Karpas-422 (cell line): Measurements from ENCODE around the gene TYW1. TPM values are rescaled to one million over a fixed set of nuclear protein-coding genes. Genes with fewer than 3 reads are reported as not detected.
"Not testable (repeated sequence)": the region's sequence is repeated elsewhere in the genome, so short reads cannot be mapped to it uniquely, and the experiment has no call there.

Experiments used
- DNase-seq: peaks from one replicate; pipeline ENCODE4 v3.0.0-alpha.2; 2015
- H2AFZ ChIP-seq: fragments of 200-600 bp; sonication (generic); 2 replicates; pipeline ENCODE4 v1.6.1; 2014; ENCODE audit warnings: antibody characterized with exemption, low read length, mixed read lengths
- H3K27ac ChIP-seq: fragments of 200-600 bp; sonication (generic); 2 replicates; pipeline ENCODE4 v1.5.1; 2014; ENCODE audit warnings: mild to moderate bottlenecking, low read length, moderate library complexity
- H3K27me3 ChIP-seq: fragments of 200-600 bp; sonication (generic); 2 replicates; pipeline ENCODE4 v1.6.1; 2014; ENCODE audit warnings: low read length, mixed read lengths
- H3K36me3 ChIP-seq: fragments of 200-600 bp; sonication (generic); 2 replicates; pipeline ENCODE4 v1.6.1; 2014; ENCODE audit warnings: low read length, mixed read lengths; ENCODE audit not compliant: insufficient read depth
- H3K4me1 ChIP-seq: fragments of 200-600 bp; sonication (generic); 2 replicates; pipeline ENCODE4 v1.6.1; 2014; ENCODE audit warnings: mild to moderate bottlenecking, low read length, mixed read lengths
- H3K4me2 ChIP-seq: fragments of 200-600 bp; sonication (generic); 2 replicates; pipeline ENCODE4 v1.6.1; 2014; ENCODE audit warnings: low read length, low read depth, mild to moderate bottlenecking; ENCODE audit not compliant: poor library complexity, severe bottlenecking
- H3K4me3 ChIP-seq: fragments of 200-600 bp; sonication (generic); 2 replicates; pipeline ENCODE4 v1.5.1; 2014; ENCODE audit warnings: mild to moderate bottlenecking, antibody characterized with exemption, low read length, mixed read lengths
- H3K79me2 ChIP-seq: fragments of 200-600 bp; sonication (generic); 2 replicates; pipeline ENCODE4 v1.6.1; 2014; ENCODE audit warnings: mild to moderate bottlenecking, low read length, mixed read lengths
- H3K9ac ChIP-seq: fragments of 200-600 bp; sonication (generic); 2 replicates; pipeline ENCODE4 v1.6.0; 2014; ENCODE audit warnings: low read length
- H3K9me2 ChIP-seq: fragments of 200-600 bp; sonication (generic), shearing (Covaris generic); replicated peaks from 2 replicates; pipeline ENCODE4 v1.6.0; 2014; ENCODE audit warnings: mild to moderate bottlenecking, low read length, moderate library complexity; ENCODE audit not compliant: insufficient read depth
- H3K9me3 ChIP-seq: fragments of 300-700, 200-600 bp; sonication (generic); 2 replicates; pipeline ENCODE4 v1.6.1; 2014; ENCODE audit warnings: low read length, mixed read lengths
- H4K20me1 ChIP-seq: fragments of 200-600 bp; sonication (generic); 2 replicates; pipeline ENCODE4 v1.6.1; 2014; ENCODE audit warnings: mild to moderate bottlenecking, antibody characterized with exemption, low read length, low read depth; ENCODE audit not compliant: insufficient read depth
- total RNA-seq: library from RNA; depleted of rRNA; stranded (reverse); fragments of >200 nt; shearing (Covaris generic); gene quantifications from 2 replicates; pipeline ENCODE4 v1.2.3, GENCODE V29; 2014; ENCODE audit warnings: low replicate concordance

The TYW1 gene
- total RNA-seq, 1 experiment from 2014 or later, result 21.5 TPM

DNA sequence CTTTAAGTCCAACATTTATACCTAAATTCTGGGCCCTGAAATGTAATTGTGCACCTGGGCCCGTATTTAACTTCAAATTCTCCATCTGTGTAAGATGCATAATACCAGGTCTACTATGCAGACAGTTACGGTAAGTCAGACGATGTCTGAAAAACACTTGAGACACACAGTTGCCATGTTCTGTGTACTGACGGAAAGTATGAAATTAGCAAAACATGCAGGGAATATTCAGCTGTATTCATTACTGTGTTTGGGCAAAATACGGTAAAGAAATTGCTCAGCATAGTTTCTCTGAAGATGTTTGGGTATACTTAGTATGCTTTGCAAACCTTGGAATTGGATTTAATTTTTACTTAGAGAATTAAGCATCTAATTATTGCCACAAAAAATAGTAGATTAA, 18.3 kb upstream of the TYW1 start:
- not testable (repeated sequence) for H3K9me3 ChIP-seq, H3K9ac ChIP-seq, H3K4me3 ChIP-seq, H3K36me3 ChIP-seq, H3K79me2 ChIP-seq, H4K20me1 ChIP-seq, H2AFZ ChIP-seq, H3K27me3 ChIP-seq, DNase-seq, H3K27ac ChIP-seq, H3K9me2 ChIP-seq, H3K4me1 ChIP-seq, H3K4me2 ChIP-seq

DNA sequence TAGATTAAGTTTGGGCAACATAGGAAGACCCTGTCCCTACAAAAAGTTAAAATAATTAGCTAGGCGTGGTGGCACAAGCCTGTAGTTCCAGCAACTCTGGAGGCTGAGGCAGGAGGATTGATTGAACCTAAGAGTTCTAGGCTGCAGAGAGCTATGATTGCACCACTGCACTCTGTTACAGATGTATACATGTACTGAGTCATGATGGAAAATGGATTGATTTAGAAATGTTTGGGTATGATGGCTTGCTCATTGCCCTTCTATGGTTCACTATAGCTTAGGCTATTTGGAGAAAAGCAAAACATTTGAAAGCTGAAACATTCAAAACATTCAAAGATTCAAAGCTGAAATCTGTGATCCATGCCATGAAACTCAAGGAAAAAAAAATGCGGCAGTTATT, 17.6 kb upstream of the TYW1 start:
- not testable (repeated sequence) for H2AFZ ChIP-seq, H4K20me1 ChIP-seq, H3K36me3 ChIP-seq, H3K9me2 ChIP-seq, H3K4me1 ChIP-seq, H3K9ac ChIP-seq, H3K79me2 ChIP-seq, H3K27ac ChIP-seq, H3K4me3 ChIP-seq, H3K4me2 ChIP-seq, H3K27me3 ChIP-seq, H3K9me3 ChIP-seq, DNase-seq

GRCh38 chr7:66980336-66980735, 16.3 kb upstream of the TYW1 start:
- H3K27me3 ChIP-seq, H3K36me3 ChIP-seq, H4K20me1 ChIP-seq, H3K79me2 ChIP-seq, H3K9me3 ChIP-seq, H3K4me3 ChIP-seq, H3K9me2 ChIP-seq, H3K4me2 ChIP-seq, H2AFZ ChIP-seq, H3K4me1 ChIP-seq, H3K9ac ChIP-seq: not testable (repeated sequence)
- H3K27ac ChIP-seq, result peak overlapping the region; percentile 49; the same call in 1 of the 2 replicates
- peak; percentile 62 for DNase-seq

- not testable (repeated sequence) for H2AFZ ChIP-seq, H3K4me2 ChIP-seq, H3K27ac ChIP-seq, H3K9me2 ChIP-seq, H3K27me3 ChIP-seq, H4K20me1 ChIP-seq, H3K4me3 ChIP-seq, H3K9ac ChIP-seq, H3K9me3 ChIP-seq, DNase-seq
- Histone ChIP-seq H3K79me2 (peaks cover 20% of the 10 kb centered on the region), H3K36me3 (peaks cover 21% of the 10 kb centered on the region), H3K4me1 (peaks cover 12% of the 10 kb centered on the region)
Observed at GRCh38 chr7:66989552-66989951, 7.1 kb upstream of the TYW1 start.

DNA sequence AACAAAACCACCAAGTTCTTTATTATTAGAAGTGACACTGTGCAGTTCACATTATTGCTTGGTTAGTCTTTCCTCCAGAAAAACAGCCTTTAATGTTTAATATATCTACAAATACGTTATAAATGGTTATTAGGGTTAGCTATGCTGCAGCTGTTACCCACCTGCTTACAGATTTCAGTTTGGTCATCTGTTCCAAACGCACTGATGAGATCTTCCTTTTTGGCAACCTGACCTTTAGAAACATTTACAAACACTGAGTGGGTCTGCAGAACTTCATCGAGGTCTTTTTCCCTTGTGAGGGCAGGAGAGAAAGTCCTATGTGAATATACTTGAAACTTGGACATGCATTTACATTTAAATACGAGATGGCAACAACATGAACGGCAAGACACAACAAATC, 2.6 kb upstream of the TYW1 start:
- H3K4me3 ChIP-seq, result peak overlapping the region; percentile 83; the same call in 1 of the 2 replicates

DNA sequence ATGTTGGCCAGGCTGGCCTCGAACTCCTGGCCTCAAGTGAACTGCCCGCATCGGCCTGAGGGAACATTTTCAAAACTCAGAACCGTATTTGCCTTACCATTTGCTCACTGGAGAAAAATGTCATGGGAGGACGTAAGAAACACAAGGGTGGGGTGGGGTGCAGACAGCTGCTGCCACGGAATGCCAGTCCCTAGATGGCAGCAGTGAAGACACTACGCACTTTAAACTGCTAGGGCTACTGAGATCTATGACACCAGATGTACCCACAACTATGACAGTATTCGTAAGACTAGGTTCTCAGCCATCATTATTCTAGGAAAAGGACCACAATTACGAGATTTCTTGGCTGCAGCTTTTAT, 2.0 kb upstream of the TYW1 start:
- H3K9ac ChIP-seq, result peak overlapping the region; percentile 79
- H3K4me1 ChIP-seq, result peaks cover 18% of the 10 kb centered on the region
- H3K36me3 ChIP-seq, result peaks cover 15% of the 10 kb centered on the region
- H3K27me3 ChIP-seq, H3K9me2 ChIP-seq, H4K20me1 ChIP-seq, H3K9me3 ChIP-seq, H2AFZ ChIP-seq: not testable (repeated sequence)
- peak overlapping the region; percentile 47 for H3K27ac ChIP-seq
- peaks cover 40% of the 10 kb centered on the region for H3K79me2 ChIP-seq
- H3K4me3 ChIP-seq, result peak overlapping the region; percentile 83
- peak overlapping the region; percentile 87 for H3K4me2 ChIP-seq
- DNase-seq, result peak; percentile 75

More for the DNA sequence above, 2.6 kb upstream of the TYW1 start:
- not testable (repeated sequence) for H2AFZ ChIP-seq, H3K27ac ChIP-seq, DNase-seq, H3K27me3 ChIP-seq, H3K9me2 ChIP-seq, H3K9me3 ChIP-seq, H4K20me1 ChIP-seq
- Histone ChIP-seq H3K4me1 (peaks cover 18% of the 10 kb centered on the region), H3K4me2 (peak overlapping the region; percentile 87), H3K9ac (peak overlapping the region; percentile 79; the same call in 1 of the 2 replicates), H3K36me3 (peaks cover 15% of the 10 kb centered on the region), H3K79me2 (peaks cover 40% of the 10 kb centered on the region)

- H3K4me3 ChIP-seq, result peak within 1 kb of the TSS; percentile 83
- not testable (repeated sequence) for H4K20me1 ChIP-seq, H2AFZ ChIP-seq, H3K9me2 ChIP-seq, H3K9me3 ChIP-seq, H3K27me3 ChIP-seq
- H3K36me3 ChIP-seq, result peaks cover 14% of the 10 kb centered on the region
- peaks cover 40% of the 10 kb centered on the region for H3K79me2 ChIP-seq
- H3K9ac ChIP-seq, result peak within 1 kb of the TSS; percentile 79
- DNase-seq, result peak; percentile 99
- H3K4me2 ChIP-seq, result peak within 1 kb of the TSS; percentile 87
- H3K27ac ChIP-seq, result peak within 1 kb of the TSS; percentile 47
- peaks cover 18% of the 10 kb centered on the region for H3K4me1 ChIP-seq
Observed at GRCh38 chr7:66995050-66995776, 1.4 kb upstream of the TYW1 start, which contains the start of gene SBDS. SBDS (minus strand) TSS chr7:66995586; CDS start chr7:66995417, 169 bp downstream.

GRCh38 chr7:67000601-67001258, 4.1 kb downstream of the TYW1 start:
- not testable (repeated sequence) for H3K36me3 ChIP-seq, H3K9me2 ChIP-seq
- peak; percentile 63 for DNase-seq

More at GRCh38 chr7:67000601-67001258, 4.1 kb downstream of the TYW1 start:
- not testable (repeated sequence) for H3K27me3 ChIP-seq, H4K20me1 ChIP-seq, H3K27ac ChIP-seq, H3K4me1 ChIP-seq, H3K9me3 ChIP-seq, H3K9ac ChIP-seq, H2AFZ ChIP-seq, H3K4me2 ChIP-seq, H3K4me3 ChIP-seq
- peaks cover 30% of the 10 kb centered on the region for H3K79me2 ChIP-seq
